IPS DF 6.9 (cell line): Measurements from ENCODE around the gene PLEKHA5.
"Not testable (repeated sequence)": the region's sequence is repeated elsewhere in the genome, so short reads cannot be mapped to it uniquely, and the experiment has no call there.

Experiments used
- DNase-seq: peaks from one replicate; pipeline ENCODE4 v3.0.0-alpha.2; 2013; ENCODE audit warnings: low read depth, low spot score
- H3K27ac ChIP-seq: one replicate; pipeline ENCODE4 v1.5.1; 2013; ENCODE audit warnings: low read length, control low read depth
- H3K27me3 ChIP-seq: 2 replicates; pipeline ENCODE4 v1.6.1; 2013; ENCODE audit warnings: mild to moderate bottlenecking, low read length; ENCODE audit not compliant: control insufficient read depth, insufficient read depth
- H3K36me3 ChIP-seq: 2 replicates; pipeline ENCODE4 v1.6.1; 2013; ENCODE audit warnings: low read length; ENCODE audit not compliant: control insufficient read depth, insufficient read depth
- H3K4me1 ChIP-seq: 2 replicates; pipeline ENCODE4 v1.6.1; 2013; ENCODE audit warnings: low read length; ENCODE audit not compliant: control insufficient read depth, insufficient read depth
- H3K4me3 ChIP-seq: 2 replicates; pipeline ENCODE4 v1.5.1; 2013; ENCODE audit warnings: mild to moderate bottlenecking, low read length
- H3K9me3 ChIP-seq: 2 replicates; pipeline ENCODE4 v1.6.1; 2013; ENCODE audit warnings: low read length, inconsistent platforms; ENCODE audit not compliant: control insufficient read depth, insufficient read depth
- WGBS: extraction: QIAGEN DNeasy Blood & Tissue Kit; methylation state at CpG from one replicate; pipeline ENCODE4 v1.1.7; 2013; ENCODE audit warnings: mixed read lengths, missing lambda C conversion rate; ENCODE audit not compliant: insufficient read length, insufficient coverage; 5-methylcytosine and 5-hydroxymethylcytosine counted together

The PLEKHA5 gene

GRCh38 chr12:19227190-19227879 lies 97.8 kb downstream of the PLEKHA5 start:
- Histone ChIP-seq H3K36me3 (peaks cover 5% of the 10 kb centered on the region; the same call in 1 of the 2 replicates), H3K27me3 (no peaks in the 10 kb centered on the region), H3K4me1 (no peaks in the 10 kb centered on the region), H3K9me3 (peaks cover 2% of the 10 kb centered on the region; the same call in 1 of the 2 replicates), H3K4me3 (no peak overlapping the region), H3K27ac (no peak overlapping the region)
- WGBS = no CpG with 5 or more reads among the region's 2 CpGs
- no peak for DNase-seq

GRCh38 chr12:19227880-19228210 lies 98.3 kb downstream of the PLEKHA5 start:
- peaks cover 5% of the 10 kb centered on the region; the same call in 1 of the 2 replicates for H3K36me3 ChIP-seq
- no CpG with 5 or more reads among the region's 1 CpG for WGBS
- H3K9me3 ChIP-seq = peaks cover 2% of the 10 kb centered on the region; the same call in 1 of the 2 replicates
- no peaks in the 10 kb centered on the region for H3K4me1 ChIP-seq
- H3K27ac ChIP-seq = no peak overlapping the region
- DNase-seq = no peak
- H3K27me3 ChIP-seq = no peaks in the 10 kb centered on the region
- no peak overlapping the region for H3K4me3 ChIP-seq

- not testable (repeated sequence) for H3K4me1 ChIP-seq, H3K4me3 ChIP-seq, H3K36me3 ChIP-seq, H3K27ac ChIP-seq, DNase-seq, H3K9me3 ChIP-seq, H3K27me3 ChIP-seq
- WGBS = no CpG with 5 or more reads among the region's 6 CpGs
These were observed 99.5 kb downstream of the PLEKHA5 start for GRCh38 chr12:19229021-19229420.

DNA sequence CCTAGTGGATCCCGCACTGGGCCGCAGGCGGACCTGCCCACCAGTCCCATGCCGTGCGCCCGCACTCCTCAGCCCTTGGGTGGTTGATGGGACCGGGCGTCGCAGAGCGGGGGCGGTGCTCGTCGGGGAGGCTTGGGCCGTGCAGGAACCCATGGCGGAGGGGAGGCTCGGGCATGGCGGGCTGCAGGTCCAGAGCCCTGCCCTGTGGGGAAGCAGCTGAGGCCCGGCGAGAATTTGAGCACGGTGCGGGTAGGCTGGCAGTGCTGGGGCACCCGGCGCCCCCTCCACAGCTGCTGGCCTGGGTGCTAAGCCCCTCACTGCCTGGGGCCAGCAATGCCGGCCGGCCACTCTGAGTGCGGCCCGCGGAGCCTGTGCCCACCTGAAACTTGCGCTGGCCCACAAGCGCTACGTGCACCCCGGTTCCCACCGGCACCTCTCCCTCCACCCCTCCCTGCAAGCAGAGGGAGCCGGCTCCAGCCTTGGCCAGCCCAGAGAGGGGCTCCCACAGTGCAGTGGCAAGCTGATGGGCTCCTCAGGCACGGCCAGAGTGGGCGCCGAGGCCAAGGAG lies 100.8 kb downstream of the PLEKHA5 start:
- peaks cover 4% of the 10 kb centered on the region; the same call in 1 of the 2 replicates for H3K4me1 ChIP-seq
- peaks cover 2% of the 10 kb centered on the region; the same call in 1 of the 2 replicates for H3K9me3 ChIP-seq
- no peak overlapping the region for H3K27ac ChIP-seq
- no peaks in the 10 kb centered on the region for H3K27me3 ChIP-seq
- no CpG with 5 or more reads among the region's 37 CpGs for WGBS
- H3K4me3 ChIP-seq = no peak overlapping the region
- no peak for DNase-seq
- peaks cover 5% of the 10 kb centered on the region; the same call in 1 of the 2 replicates for H3K36me3 ChIP-seq

GRCh38 chr12:19230896-19231295 lies 101.4 kb downstream of the PLEKHA5 start:
- H3K4me3 ChIP-seq = no peak overlapping the region
- H3K27ac ChIP-seq = no peak overlapping the region
- H3K36me3 ChIP-seq = peaks cover 5% of the 10 kb centered on the region; the same call in 1 of the 2 replicates
- no peaks in the 10 kb centered on the region for H3K27me3 ChIP-seq
- H3K9me3 ChIP-seq = peaks cover 2% of the 10 kb centered on the region; the same call in 1 of the 2 replicates
- no peak for DNase-seq
- peaks cover 4% of the 10 kb centered on the region; the same call in 1 of the 2 replicates for H3K4me1 ChIP-seq

- Histone ChIP-seq H3K9me3 (peaks cover 2% of the 10 kb centered on the region; the same call in 1 of the 2 replicates), H3K4me1 (peaks cover 4% of the 10 kb centered on the region; the same call in 1 of the 2 replicates), H3K4me3 (no peak overlapping the region), H3K27ac (no peak overlapping the region), H3K36me3 (peaks cover 5% of the 10 kb centered on the region; the same call in 1 of the 2 replicates), H3K27me3 (no peaks in the 10 kb centered on the region)
- no peak for DNase-seq
- WGBS = no CpG with 5 or more reads among the region's 3 CpGs
These were observed 104.7 kb downstream of the PLEKHA5 start for GRCh38 chr12:19234171-19234704.

- Histone ChIP-seq H3K27ac (no peak overlapping the region), H3K9me3 (peaks cover 2% of the 10 kb centered on the region; the same call in 1 of the 2 replicates), H3K27me3 (no peaks in the 10 kb centered on the region), H3K36me3 (peaks cover 5% of the 10 kb centered on the region; the same call in 1 of the 2 replicates), H3K4me3 (no peak overlapping the region), H3K4me1 (peaks cover 4% of the 10 kb centered on the region; the same call in 1 of the 2 replicates)
- no CpG with 5 or more reads among the region's 2 CpGs for WGBS
- DNase-seq = no peak
These were observed 105.7 kb downstream of the PLEKHA5 start for GRCh38 chr12:19234981-19235871.

- H3K4me1 ChIP-seq = peaks cover 4% of the 10 kb centered on the region; the same call in 1 of the 2 replicates
- no peaks in the 10 kb centered on the region for H3K9me3 ChIP-seq
- no peak overlapping the region for H3K4me3 ChIP-seq
- no CpG with 5 or more reads among the region's 3 CpGs for WGBS
- H3K36me3 ChIP-seq = no peaks in the 10 kb centered on the region
- H3K27ac ChIP-seq = no peak overlapping the region
- DNase-seq = no peak
- no peaks in the 10 kb centered on the region for H3K27me3 ChIP-seq
These were observed 107.1 kb downstream of the PLEKHA5 start for GRCh38 chr12:19236656-19237055.

- H3K9me3 ChIP-seq = no peaks in the 10 kb centered on the region
- DNase-seq = no peak
- WGBS = no CpG with 5 or more reads among the region's 3 CpGs
- no peak overlapping the region for H3K27ac ChIP-seq
- no peak overlapping the region for H3K4me3 ChIP-seq
- H3K4me1 ChIP-seq = peaks cover 4% of the 10 kb centered on the region; the same call in 1 of the 2 replicates
- no peaks in the 10 kb centered on the region for H3K36me3 ChIP-seq
- H3K27me3 ChIP-seq = no peaks in the 10 kb centered on the region
These were observed 109.0 kb downstream of the PLEKHA5 start for GRCh38 chr12:19238540-19238939.

GRCh38 chr12:19239102-19239501 lies 109.6 kb downstream of the PLEKHA5 start:
- WGBS = no CpG with 5 or more reads among the region's 5 CpGs
- Histone ChIP-seq H3K27me3 (no peaks in the 10 kb centered on the region), H3K27ac (no peak overlapping the region), H3K4me1 (peaks cover 3% of the 10 kb centered on the region; the same call in 1 of the 2 replicates), H3K36me3 (no peaks in the 10 kb centered on the region), H3K9me3 (no peaks in the 10 kb centered on the region), H3K4me3 (no peak overlapping the region)
- no peak for DNase-seq
